Left ventricle myocardium inferior (tissue), 1 donor: ENCODE data around the gene R3HCC1L. TPM values are rescaled to one million over a fixed set of nuclear protein-coding genes. Genes with fewer than 3 reads are reported as not detected.

Experiments
- DNase-seq: peaks from one replicate; pipeline ENCODE4 v3.0.0-alpha.2; 2020
- H3K27ac ChIP-seq: fragments of 200-600 bp; replicated peaks from 2 replicates; pipeline ENCODE4 v1.8.0; 2021
- H3K27me3 ChIP-seq: fragments of 200-600 bp; 2 replicates; pipeline ENCODE4 v1.8.0; 2021; ENCODE audit warnings: low read depth
- H3K36me3 ChIP-seq: fragments of 200-600 bp; 2 replicates; pipeline ENCODE4 v1.8.0; 2021
- H3K4me1 ChIP-seq: fragments of 200-600 bp; 2 replicates; pipeline ENCODE4 v1.8.0; 2021
- H3K4me3 ChIP-seq: fragments of 200-600 bp; 2 replicates; pipeline ENCODE4 v1.8.0; 2021; ENCODE audit warnings: mild to moderate bottlenecking, moderate library complexity
- H3K9me3 ChIP-seq: fragments of 200-600 bp; replicated peaks from 2 replicates; pipeline ENCODE4 v1.8.0; 2021
- intact Hi-C: fragments of 100-400 bp; cut with micrococcal nuclease; formaldehyde crosslinking; loops from one replicate; pipeline ENCODE4 v1.11.0; 2022
- long read RNA-seq: library from polyadenylated mRNA; unstranded; transcript quantifications from one replicate; pipeline ENCODE4 v2.0.0, GENCODE V29; 2021
- total RNA-seq: library from RNA; stranded (reverse); fragmentation: NEBNext Ultra II Directional; extraction: Animal tissue kit (Norgen Biotek cat#: 25700); gene quantifications from one replicate; pipeline ENCODE4 v1.2.1, GENCODE V29; 2021
- TF ChIP-seq, protein P1 (sequence below): fragments of 200-600 bp; IDR thresholded peaks from 2 replicates; pipeline ENCODE4 v1.8.0; 2021; ENCODE audit warnings: antibody characterized with exemption, mild to moderate bottlenecking, borderline replicate concordance
- donor health status: DM: no; HTN: yes; CAD: no; lungs with severe emphysema.

R3HCC1L gene
- total RNA-seq: 5.9 TPM
- long read RNA-seq, partial matches to known transcripts: 1 of 11 reads
- long read RNA-seq, other reads (novel, unspliced or antisense): 10 of 11 reads

DNA sequence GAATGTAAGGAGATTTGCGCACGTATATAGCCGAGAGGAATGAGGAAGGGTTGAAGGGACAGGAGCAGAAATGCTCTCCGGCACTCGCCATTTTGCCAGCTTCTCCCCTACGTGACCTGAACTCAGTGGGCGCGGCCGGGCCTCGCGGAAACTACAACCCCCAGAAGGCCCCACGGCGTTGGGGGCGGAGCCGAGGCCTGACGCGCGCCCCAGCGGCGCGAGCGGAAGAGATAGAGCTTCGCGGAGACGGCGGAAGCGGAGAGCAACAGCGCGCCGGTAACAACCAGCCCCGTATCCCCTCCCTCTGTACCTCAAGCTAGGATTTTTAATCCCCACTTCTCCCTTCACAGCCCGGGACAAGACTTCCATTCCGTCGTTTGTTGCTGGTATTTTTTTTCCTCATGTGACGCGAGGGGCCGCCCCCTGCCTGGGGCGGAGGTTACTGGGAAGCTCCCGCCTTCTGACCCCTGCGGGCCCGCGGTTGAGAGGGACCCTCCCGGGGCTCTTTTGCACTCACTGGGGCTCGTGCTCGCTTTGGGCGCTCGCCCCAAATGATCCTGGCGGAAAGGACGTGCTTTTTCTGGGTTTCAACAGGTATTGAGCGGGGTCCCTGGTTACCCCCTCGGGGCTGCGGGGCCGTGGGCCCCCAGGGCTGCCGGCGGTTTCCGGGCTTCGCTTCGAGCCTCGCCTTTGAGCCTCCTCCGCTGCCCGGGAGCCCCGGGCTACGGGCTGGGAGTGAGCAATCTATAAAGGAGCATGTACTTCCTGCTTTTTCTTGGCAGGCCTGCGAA is at the start of gene R3HCC1L:
R3HCC1L (plus strand) TSS at position 227 of the 791 bp plus-strand sequence. CDS start 73,458 bp downstream, outside the sequence.
- Histone ChIP-seq H3K36me3 (no peaks in the 10 kb centered on the region), H3K9me3 (peaks cover 6% of the 10 kb centered on the region), H3K4me1 (peaks cover 51% of the 10 kb centered on the region), H3K27me3 (no peaks in the 10 kb centered on the region), H3K4me3 (peak within 1 kb of the TSS; percentile 81), H3K27ac (peak within 1 kb of the TSS; percentile 93)
- intact Hi-C loops: no loop called here
- DNase-seq: peak; percentile 91
- TF ChIP-seq, protein P1, sequence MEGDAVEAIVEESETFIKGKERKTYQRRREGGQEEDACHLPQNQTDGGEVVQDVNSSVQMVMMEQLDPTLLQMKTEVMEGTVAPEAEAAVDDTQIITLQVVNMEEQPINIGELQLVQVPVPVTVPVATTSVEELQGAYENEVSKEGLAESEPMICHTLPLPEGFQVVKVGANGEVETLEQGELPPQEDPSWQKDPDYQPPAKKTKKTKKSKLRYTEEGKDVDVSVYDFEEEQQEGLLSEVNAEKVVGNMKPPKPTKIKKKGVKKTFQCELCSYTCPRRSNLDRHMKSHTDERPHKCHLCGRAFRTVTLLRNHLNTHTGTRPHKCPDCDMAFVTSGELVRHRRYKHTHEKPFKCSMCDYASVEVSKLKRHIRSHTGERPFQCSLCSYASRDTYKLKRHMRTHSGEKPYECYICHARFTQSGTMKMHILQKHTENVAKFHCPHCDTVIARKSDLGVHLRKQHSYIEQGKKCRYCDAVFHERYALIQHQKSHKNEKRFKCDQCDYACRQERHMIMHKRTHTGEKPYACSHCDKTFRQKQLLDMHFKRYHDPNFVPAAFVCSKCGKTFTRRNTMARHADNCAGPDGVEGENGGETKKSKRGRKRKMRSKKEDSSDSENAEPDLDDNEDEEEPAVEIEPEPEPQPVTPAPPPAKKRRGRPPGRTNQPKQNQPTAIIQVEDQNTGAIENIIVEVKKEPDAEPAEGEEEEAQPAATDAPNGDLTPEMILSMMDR: no peak

DNA sequence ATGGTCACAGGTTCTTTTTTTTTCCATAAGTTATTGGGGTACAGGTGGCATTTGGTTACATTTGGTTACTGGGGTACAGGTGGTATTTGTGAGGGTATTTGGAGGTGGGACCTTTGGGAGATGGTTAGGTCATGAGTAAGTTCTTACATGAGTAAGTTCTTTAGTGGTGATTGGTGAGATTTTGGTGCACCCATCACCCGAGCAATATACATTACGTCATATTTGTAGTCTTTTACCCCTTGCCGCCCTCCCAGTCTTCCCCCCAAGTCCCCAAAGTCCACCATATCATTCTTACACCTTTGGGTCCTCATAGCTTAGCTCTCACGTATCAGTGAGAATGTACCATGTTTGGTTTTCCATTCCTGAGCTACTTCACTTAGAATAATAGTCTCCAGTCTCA is 49.2 kb upstream of the R3HCC1L start:
- TF ChIP-seq, protein P1: no peak
- no peak for DNase-seq
- H3K36me3 ChIP-seq: no peaks in the 10 kb centered on the region
- intact Hi-C loops: no loop called here
- H3K27ac ChIP-seq: no peak overlapping the region
- H3K27me3 ChIP-seq: peaks cover 26% of the 10 kb centered on the region
- H3K4me1 ChIP-seq: peaks cover 11% of the 10 kb centered on the region
- no peaks in the 10 kb centered on the region for H3K9me3 ChIP-seq
- no peak overlapping the region for H3K4me3 ChIP-seq

DNA sequence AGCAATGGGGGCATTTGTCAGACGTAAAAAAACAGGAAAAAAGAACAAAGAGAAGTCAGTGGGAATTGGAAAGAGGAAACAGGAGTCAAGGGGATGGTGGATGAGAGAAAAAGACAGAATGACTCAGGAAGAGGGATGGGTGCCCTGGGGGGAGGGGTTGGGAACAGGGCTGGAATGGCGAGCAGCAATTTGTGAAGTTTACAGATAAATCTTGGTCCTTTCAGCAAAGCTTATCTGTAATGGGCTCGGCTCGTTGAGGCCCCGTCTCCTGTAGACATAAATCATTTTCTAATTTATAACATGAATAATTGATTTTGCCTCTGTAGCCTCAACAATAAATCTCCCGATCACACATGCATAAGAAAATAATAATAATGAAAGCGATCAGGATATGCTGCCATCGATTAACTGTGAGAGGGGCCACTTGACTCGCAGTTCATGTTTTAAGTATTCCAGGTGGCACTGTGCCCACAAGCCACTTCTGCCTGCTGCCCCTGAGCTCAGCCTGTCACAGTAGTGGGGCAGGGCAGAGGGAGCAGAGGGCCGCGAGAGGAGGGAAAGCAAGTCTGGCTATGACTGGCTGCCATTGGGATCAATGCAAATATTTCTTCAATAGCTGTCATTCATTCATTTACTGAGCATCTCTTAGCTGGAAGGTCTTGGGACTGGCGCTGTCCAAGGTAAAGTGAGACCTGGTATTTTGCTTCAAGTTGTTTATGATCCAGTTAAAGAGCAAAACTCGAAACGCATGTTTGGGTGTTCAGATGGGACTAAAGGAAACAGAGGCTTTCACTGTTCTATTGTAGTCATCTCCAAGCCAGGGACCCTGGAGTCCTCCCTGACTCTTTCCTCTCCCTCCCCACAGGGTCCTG is 47.4 kb upstream of the R3HCC1L start:
- no peak overlapping the region for H3K27ac ChIP-seq
- DNase-seq: no peak
- H3K36me3 ChIP-seq: no peaks in the 10 kb centered on the region
- H3K4me1 ChIP-seq: peaks cover 11% of the 10 kb centered on the region
- intact Hi-C loops: no loop called here
- no peak overlapping the region for H3K4me3 ChIP-seq
- peaks cover 26% of the 10 kb centered on the region for H3K27me3 ChIP-seq
- no peaks in the 10 kb centered on the region for H3K9me3 ChIP-seq
- TF ChIP-seq, protein P1: no peak

DNA sequence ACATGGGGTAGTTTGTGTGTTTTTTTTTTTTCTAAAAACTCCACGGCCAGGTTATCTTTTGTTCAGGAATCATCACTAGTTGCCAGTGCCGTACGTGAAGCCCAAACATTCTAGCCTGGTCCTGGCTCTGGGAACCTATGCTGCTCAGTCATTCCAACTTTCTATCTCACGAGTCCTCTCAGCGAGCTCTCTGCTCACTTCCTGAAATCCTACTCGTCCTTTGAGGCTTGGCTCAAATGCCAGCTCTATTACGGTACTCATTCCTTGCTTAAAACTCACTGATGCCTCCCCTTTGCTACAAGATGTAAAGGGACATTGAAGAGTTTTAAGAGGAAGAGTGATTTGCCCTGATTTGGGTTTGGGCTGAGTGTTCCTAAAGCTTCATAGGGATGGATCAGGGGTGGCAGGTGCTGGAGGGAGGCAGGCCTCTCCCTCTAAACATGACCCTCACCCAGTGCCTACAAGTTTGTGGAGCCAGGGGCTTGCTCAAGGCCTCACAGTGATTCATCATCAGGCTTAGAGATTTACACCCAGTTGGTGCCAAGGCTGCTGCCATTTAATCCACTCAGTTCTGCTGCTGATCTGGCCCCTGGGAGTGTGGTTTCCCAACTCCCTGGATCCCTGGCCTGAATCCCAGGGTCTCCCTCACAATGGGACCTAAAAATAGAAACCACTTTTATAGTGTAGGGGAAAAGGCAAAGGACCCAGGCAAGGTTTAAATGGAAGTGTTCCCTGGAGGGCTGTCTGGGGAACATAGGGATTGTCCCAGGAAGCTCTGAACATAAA is 46.1 kb upstream of the R3HCC1L start:
- Histone ChIP-seq H3K4me1 (peaks cover 11% of the 10 kb centered on the region), H3K27ac (no peak overlapping the region), H3K4me3 (no peak overlapping the region), H3K27me3 (peaks cover 25% of the 10 kb centered on the region), H3K36me3 (no peaks in the 10 kb centered on the region), H3K9me3 (no peaks in the 10 kb centered on the region)
- TF ChIP-seq, protein P1: no peak
- peak; percentile 27 for DNase-seq
- intact Hi-C loops: no loop called here

DNA sequence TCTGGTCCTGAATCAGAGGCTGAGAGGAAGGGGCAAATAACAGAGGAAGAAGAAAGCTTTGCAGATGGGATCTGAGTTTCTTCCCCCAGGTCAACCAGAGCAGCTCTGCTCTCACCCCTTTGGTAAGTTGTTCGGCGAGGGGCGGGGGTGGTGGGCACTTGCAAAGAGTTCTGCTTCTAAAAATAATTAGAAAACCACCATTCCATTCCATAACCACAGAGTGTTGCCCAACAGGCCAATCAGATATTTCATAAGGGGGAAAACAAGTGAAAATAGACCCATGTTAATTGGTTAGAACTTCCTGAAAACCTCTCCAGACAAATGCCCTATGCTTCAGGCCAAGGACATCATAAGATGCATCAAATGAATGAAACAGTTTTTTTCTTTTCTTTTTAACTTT is 43.6 kb upstream of the R3HCC1L start:
- DNase-seq: no peak
- TF ChIP-seq, protein P1: no peak
- H3K36me3 ChIP-seq: no peaks in the 10 kb centered on the region
- intact Hi-C loops: no loop called here
- no peak overlapping the region for H3K4me3 ChIP-seq
- no peaks in the 10 kb centered on the region for H3K9me3 ChIP-seq
- H3K27ac ChIP-seq: no peak overlapping the region
- peaks cover 11% of the 10 kb centered on the region for H3K4me1 ChIP-seq
- H3K27me3 ChIP-seq: peaks cover 25% of the 10 kb centered on the region
